Epithelial cell of proximal tubule (primary cell): Measurements from ENCODE around the gene MS4A15. TPM values are rescaled to one million over a fixed set of nuclear protein-coding genes. Genes with fewer than 3 reads are reported as not detected.

Source experiments
- DNase-seq: peaks from one replicate; pipeline ENCODE4 v3.0.0-alpha.2; 2011; ENCODE audit warnings: low read depth
- H3K4me3 ChIP-seq: 2 replicates; pipeline ENCODE4 v1.5.1; 2011; ENCODE audit warnings: low read depth, mild to moderate bottlenecking, low read length
- CTCF ChIP-seq: conservative IDR thresholded peaks from 2 replicates; pipeline ENCODE4 v1.5.1; 2012; ENCODE audit warnings: low read depth, mild to moderate bottlenecking, low read length
- total RNA-seq: library from RNA; depleted of rRNA; stranded (reverse); fragments of >200 nt; gene quantifications from 2 replicates; pipeline ENCODE4 v1.2.3, GENCODE V29; 2015

MS4A15 gene
- total RNA-seq, 1 donor from 2014 or later, result not detected

GRCh38 chr11:60781981-60782316 lies 25.3 kb downstream of the MS4A15 start:
- DNase-seq, result no peak
- no peak overlapping the region for H3K4me3 ChIP-seq
- no peak for TF ChIP-seq CTCF

GRCh38 chr11:60782393-60783140 lies 25.9 kb downstream of the MS4A15 start:
- no peak overlapping the region for H3K4me3 ChIP-seq

GRCh38 chr11:60783141-60783484 lies 26.4 kb downstream of the MS4A15 start:
- DNase-seq, result no peak
- H3K4me3 ChIP-seq, result no peak overlapping the region
- TF ChIP-seq CTCF, result no peak

More at GRCh38 chr11:60782393-60783140, 25.9 kb downstream of the MS4A15 start:
- TF ChIP-seq CTCF, result no peak
- no peak for DNase-seq

- no peak overlapping the region for H3K4me3 ChIP-seq
- DNase-seq, result no peak
- TF ChIP-seq CTCF, result no peak
Measured at GRCh38 chr11:60783911-60784310, 27.2 kb downstream of the MS4A15 start.

- DNase-seq, result no peak
Measured at GRCh38 chr11:60785136-60785535, 28.5 kb downstream of the MS4A15 start, which contains the start of gene MS4A10. MS4A10 (plus strand) TSS chr11:60785333; CDS start chr11:60790336, 5,003 bp downstream.

GRCh38 chr11:60785806-60786361 lies 29.2 kb downstream of the MS4A15 start:
- no peak overlapping the region for H3K4me3 ChIP-seq
- no peak for DNase-seq
- no peak for TF ChIP-seq CTCF

More at GRCh38 chr11:60785136-60785535, 28.5 kb downstream of the MS4A15 start, which contains the start of gene MS4A10:
- no peak within 1 kb of the TSS for H3K4me3 ChIP-seq
- TF ChIP-seq CTCF, result no peak
